GM12874 (cell line): Measurements from ENCODE around the gene CCL21.

Experiments
- CTCF ChIP-seq: IDR thresholded peaks from 2 replicates; pipeline ENCODE4 v1.5.1; 2011; ENCODE audit warnings: low read depth, mild to moderate bottlenecking, control low read depth, low read length, moderate library complexity; ENCODE audit not compliant: insufficient read depth

Gene CCL21

GRCh38 chr9:34734720-34735119 lies 24.8 kb upstream of the CCL21 start:
- TF ChIP-seq CTCF, result no peak

GRCh38 chr9:34732886-34733285 lies 22.9 kb upstream of the CCL21 start:
- no peak for TF ChIP-seq CTCF

GRCh38 chr9:34732478-34732877 lies 22.5 kb upstream of the CCL21 start:
- TF ChIP-seq CTCF, result no peak

GRCh38 chr9:34723141-34723540 lies 13.2 kb upstream of the CCL21 start:
- TF ChIP-seq CTCF, result no peak

- TF ChIP-seq CTCF, result no peak
Observed at GRCh38 chr9:34719021-34719768, 9.3 kb upstream of the CCL21 start.

- TF ChIP-seq CTCF, result no peak
Observed at GRCh38 chr9:34717996-34718614, 8.2 kb upstream of the CCL21 start.

GRCh38 chr9:34716711-34717110 lies 6.8 kb upstream of the CCL21 start:
- no peak for TF ChIP-seq CTCF
